Upper lobe of left lung (tissue), 6 donors: ENCODE results near the gene NMUR1. TPM values are rescaled to one million over a fixed set of nuclear protein-coding genes. Genes with fewer than 3 reads are reported as not detected.

Experiments
- ATAC-seq, 2 donors: fragments of 200-7000 bp; cut with Tn5 transposase; one replicate each; pipeline ENCODE4 v1.9.1; 2022; ENCODE audit warnings: mild to moderate bottlenecking in 2 of 2, moderate library complexity in 2 of 2; ENCODE audit not compliant: low FRiP score in 2 of 2
- DNase-seq, 2 donors: peaks; one replicate each; pipeline ENCODE4 v3.0.0-alpha.2; 2019 to 2020
- H3K27ac ChIP-seq, 4 donors: fragments of 200-600 bp; sonication (generic); one replicate each; pipeline ENCODE4 v1.5.1; 2016 to 2019
- H3K27me3 ChIP-seq, 4 donors: fragments of 200-600 bp; sonication (generic); one replicate each; pipeline ENCODE4 v1.5.1; 2017 to 2019
- H3K36me3 ChIP-seq, 4 donors: fragments of 200-600 bp; sonication (generic); one replicate each; pipeline ENCODE4 v1.5.1; 2016 to 2019
- H3K4me1 ChIP-seq, 4 donors: fragments of 200-600 bp; sonication (generic); one replicate each; pipeline ENCODE4 v1.5.1; 2018 to 2019
- H3K4me3 ChIP-seq, 4 donors: fragments of 200-600 bp; sonication (generic); one replicate each; pipeline ENCODE4 v1.5.1; 2017 to 2019; ENCODE audit warnings: mild to moderate bottlenecking in 2 of 4, moderate library complexity in 1 of 4
- H3K9me3 ChIP-seq, 4 donors: fragments of 200-600 bp; sonication (generic); one replicate each; pipeline ENCODE4 v1.5.1; 2018 to 2019
- EP300 ChIP-seq, 4 donors: sonication (generic); formaldehyde crosslinking; IDR thresholded peaks; one replicate each; pipeline ENCODE4 v1.5.1; 2017; ENCODE audit warnings: antibody characterized with exemption in 4 of 4, control low read depth in 2 of 4
- POLR2A ChIP-seq, 4 donors: fragments of 450-650 bp; IDR thresholded peaks; one replicate each; pipeline ENCODE4 v1.5.1; 2016 to 2017; ENCODE audit warnings: antibody characterized with exemption in 4 of 4, mild to moderate bottlenecking in 2 of 4
- POLR2AphosphoS5 ChIP-seq, 2 donors: sonication (generic); formaldehyde crosslinking; IDR thresholded peaks; one replicate each; pipeline ENCODE4 v1.5.1; 2017; ENCODE audit warnings: antibody characterized with exemption in 2 of 2
- WGBS, 2 donors: methylation state at CpG; one replicate each; pipeline ENCODE4 v1.1.5; 2017 to 2018; 5-methylcytosine and 5-hydroxymethylcytosine counted together
- total RNA-seq, 6 donors: library from RNA; depleted of rRNA in 4 of 6; stranded (reverse); fragments of >200 nt in 4 of 6; gene quantifications; one replicate each; pipeline versions ENCODE4 v1.1.0 to v1.2.1, GENCODE V29; 2016 to 2021
- TF ChIP-seq, protein P1 (sequence below), 6 experiments: fragments of 450-650 bp in 4 of 6; fragments of 200-600 bp in 2 of 6; sonication (generic) in 2 of 6; IDR thresholded peaks; one replicate each; pipeline ENCODE4 v1.5.1; 2016 to 2019; ENCODE audit warnings: antibody characterized with exemption in 6 of 6
- donor health status: DM: no; HTN: no; CAD: no; lungs with moderate emphysema.
- donor health status: DM: no; HTN: yes; CAD: no; lungs with severe emphysema.

Gene NMUR1
- total RNA-seq, 6 donors from 2014 or later, result 1.1 to 2.4 (median 1.9) TPM

DNA sequence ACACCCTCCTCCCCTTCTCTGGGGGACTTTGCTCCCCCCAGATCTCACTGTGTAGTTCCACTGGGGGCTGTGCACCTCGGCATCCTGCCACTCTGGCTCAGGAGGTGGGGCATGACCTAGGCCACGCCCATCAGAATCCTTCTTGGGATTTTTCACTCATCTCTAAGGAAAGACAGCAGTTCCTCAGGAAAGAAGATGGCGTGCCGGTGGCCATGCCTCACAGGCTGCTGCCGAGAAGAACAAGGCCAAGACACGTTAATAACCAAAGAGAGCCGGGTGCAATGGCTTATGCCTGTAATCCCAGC, 3.2 kb downstream of the NMUR1 start:
- H3K27me3 ChIP-seq, result peaks cover 0 to 5% (median 2%) of the 10 kb centered on the region in 4 donors
- DNase-seq (no peak), ATAC-seq (no peak)
- H3K4me3 ChIP-seq, result no peak overlapping the region
- H3K27ac ChIP-seq, result peak overlapping the region in 2 of 4 donors; percentile 49 to 50
- no peaks in the 10 kb centered on the region for H3K36me3 ChIP-seq
- no peak for TF ChIP-seq POLR2AphosphoS5 (IDR thresholded peaks at IDR 0.05)
- 75 to 84% methylated on average over 7 of the region's 7 CpGs for WGBS, 2 donors
- peaks cover 25 to 49% (median 40%) of the 10 kb centered on the region in 4 donors for H3K4me1 ChIP-seq
- no peaks in the 10 kb centered on the region for H3K9me3 ChIP-seq

DNA sequence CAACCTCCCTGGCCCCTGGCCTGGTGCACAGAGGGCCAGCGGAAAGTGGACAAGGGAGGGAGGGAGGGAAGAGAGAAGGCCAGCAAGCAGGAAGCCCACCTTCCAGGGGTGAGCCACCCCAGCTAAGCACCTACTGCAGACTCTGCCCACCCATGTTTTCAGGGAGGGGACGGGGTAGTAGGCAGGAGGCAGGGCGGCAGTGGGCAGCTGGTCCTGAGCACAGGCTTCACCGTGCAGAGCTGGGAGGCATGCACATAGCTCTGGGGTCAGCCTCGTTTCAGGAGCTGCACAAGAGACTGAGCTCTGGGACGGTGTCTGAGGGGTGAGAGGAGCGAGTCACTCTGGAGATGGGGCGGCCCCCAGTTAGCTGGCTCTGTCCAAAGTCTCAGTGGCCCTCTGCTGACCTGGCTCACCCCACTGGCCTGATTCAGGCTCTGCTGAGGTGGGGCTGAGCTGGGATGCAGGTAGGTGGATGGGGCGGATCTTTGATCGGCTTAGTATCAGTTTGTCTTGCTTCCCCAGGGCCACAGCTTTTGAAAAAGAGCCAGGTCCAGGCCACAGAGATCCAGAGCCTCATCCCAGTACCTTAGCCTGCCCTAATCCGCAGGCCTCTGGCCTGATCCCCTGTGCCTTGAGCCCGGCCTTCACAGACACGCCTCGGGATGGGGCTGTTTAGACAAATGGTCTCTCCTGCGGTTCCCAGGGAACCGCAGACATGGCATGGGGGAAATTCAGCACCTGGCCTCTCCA, 3.7 kb downstream of the NMUR1 start:
- H3K36me3 ChIP-seq, result no peaks in the 10 kb centered on the region
- H3K9me3 ChIP-seq, result no peaks in the 10 kb centered on the region
- no peak overlapping the region for H3K4me3 ChIP-seq
- DNase-seq (no peak), ATAC-seq (no peak)
- TF ChIP-seq EP300 (IDR thresholded peaks at IDR 0.05) (no peak), POLR2A (IDR thresholded peaks at IDR 0.05) (no peak), POLR2AphosphoS5 (IDR thresholded peaks at IDR 0.05) (no peak)
- TF ChIP-seq, protein P1, sequence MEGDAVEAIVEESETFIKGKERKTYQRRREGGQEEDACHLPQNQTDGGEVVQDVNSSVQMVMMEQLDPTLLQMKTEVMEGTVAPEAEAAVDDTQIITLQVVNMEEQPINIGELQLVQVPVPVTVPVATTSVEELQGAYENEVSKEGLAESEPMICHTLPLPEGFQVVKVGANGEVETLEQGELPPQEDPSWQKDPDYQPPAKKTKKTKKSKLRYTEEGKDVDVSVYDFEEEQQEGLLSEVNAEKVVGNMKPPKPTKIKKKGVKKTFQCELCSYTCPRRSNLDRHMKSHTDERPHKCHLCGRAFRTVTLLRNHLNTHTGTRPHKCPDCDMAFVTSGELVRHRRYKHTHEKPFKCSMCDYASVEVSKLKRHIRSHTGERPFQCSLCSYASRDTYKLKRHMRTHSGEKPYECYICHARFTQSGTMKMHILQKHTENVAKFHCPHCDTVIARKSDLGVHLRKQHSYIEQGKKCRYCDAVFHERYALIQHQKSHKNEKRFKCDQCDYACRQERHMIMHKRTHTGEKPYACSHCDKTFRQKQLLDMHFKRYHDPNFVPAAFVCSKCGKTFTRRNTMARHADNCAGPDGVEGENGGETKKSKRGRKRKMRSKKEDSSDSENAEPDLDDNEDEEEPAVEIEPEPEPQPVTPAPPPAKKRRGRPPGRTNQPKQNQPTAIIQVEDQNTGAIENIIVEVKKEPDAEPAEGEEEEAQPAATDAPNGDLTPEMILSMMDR (IDR thresholded peaks at IDR 0.05), result no peak
- peaks cover 25 to 49% (median 38%) of the 10 kb centered on the region in 4 donors for H3K4me1 ChIP-seq
- 92 to 94% methylated on average over 8 to 16 of the region's 16 CpGs for WGBS, 2 donors
- H3K27me3 ChIP-seq, result peaks cover 0 to 5% (median 2%) of the 10 kb centered on the region in 4 donors
- H3K27ac ChIP-seq, result peak overlapping the region in 2 of 4 donors; percentile 49 to 50

DNA sequence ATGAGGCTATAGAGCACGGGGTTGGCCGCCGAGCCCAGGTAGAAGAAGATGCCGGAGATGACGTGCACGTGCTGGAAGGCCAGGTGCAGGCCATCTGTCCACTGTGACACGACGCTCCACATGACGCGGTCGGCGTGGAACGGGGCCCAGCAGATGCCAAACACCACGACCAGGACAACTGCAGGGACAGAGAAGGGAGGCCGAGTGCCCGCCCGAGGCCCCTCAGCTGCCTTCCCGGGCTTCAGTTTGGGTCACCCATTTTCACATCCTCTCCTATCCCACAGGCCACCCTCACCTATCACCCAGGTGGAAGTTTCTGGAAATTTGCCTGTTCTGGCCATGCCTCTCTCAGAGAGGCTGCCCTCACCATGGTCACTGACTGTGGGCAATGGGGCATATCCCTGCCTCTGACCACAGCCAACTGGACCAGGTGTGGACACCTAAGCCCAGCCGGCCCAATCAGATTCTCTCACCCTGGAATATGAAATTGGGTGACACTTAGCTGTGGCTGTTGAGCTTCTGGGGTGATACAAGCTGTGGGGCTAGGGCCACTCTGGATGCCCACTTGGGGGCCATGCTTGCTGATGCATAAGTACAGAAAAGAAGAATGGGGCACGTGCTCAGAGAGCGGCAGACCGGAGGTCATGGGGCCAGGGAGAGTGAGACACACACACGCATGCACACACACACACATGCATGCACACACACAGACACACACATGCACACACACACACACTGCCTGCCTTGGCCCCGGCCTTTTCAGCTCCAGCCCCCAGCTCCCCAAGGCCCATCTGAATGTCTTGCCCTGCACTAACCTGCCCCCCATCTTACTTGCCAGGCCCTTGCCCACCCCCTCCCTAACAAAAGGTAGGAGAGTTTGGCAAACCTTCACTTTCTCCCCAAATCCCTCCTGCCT, 4.7 kb downstream of the NMUR1 start:
- no peaks in the 10 kb centered on the region for H3K36me3 ChIP-seq
- no peak for ATAC-seq
- H3K27me3 ChIP-seq, result peaks cover 0 to 5% (median 2%) of the 10 kb centered on the region in 4 donors
- peaks cover 20 to 42% (median 33%) of the 10 kb centered on the region in 4 donors for H3K4me1 ChIP-seq
- H3K9me3 ChIP-seq, result no peaks in the 10 kb centered on the region
- 90 to 93% methylated on average over 9 to 24 of the region's 24 CpGs for WGBS, 2 donors
- DNase-seq, result peak in 1 of 2 donors; percentile 72
- no peak overlapping the region for H3K4me3 ChIP-seq
- TF ChIP-seq, protein P1 (IDR thresholded peaks at IDR 0.05), result no peak
- no peak for TF ChIP-seq POLR2A (IDR thresholded peaks at IDR 0.05)
- TF ChIP-seq EP300 (IDR thresholded peaks at IDR 0.05), result no peak
- no peak for TF ChIP-seq POLR2AphosphoS5 (IDR thresholded peaks at IDR 0.05)
- peak overlapping the region in 3 of 4 donors; percentile 44 to 66 (median 54) for H3K27ac ChIP-seq

DNA sequence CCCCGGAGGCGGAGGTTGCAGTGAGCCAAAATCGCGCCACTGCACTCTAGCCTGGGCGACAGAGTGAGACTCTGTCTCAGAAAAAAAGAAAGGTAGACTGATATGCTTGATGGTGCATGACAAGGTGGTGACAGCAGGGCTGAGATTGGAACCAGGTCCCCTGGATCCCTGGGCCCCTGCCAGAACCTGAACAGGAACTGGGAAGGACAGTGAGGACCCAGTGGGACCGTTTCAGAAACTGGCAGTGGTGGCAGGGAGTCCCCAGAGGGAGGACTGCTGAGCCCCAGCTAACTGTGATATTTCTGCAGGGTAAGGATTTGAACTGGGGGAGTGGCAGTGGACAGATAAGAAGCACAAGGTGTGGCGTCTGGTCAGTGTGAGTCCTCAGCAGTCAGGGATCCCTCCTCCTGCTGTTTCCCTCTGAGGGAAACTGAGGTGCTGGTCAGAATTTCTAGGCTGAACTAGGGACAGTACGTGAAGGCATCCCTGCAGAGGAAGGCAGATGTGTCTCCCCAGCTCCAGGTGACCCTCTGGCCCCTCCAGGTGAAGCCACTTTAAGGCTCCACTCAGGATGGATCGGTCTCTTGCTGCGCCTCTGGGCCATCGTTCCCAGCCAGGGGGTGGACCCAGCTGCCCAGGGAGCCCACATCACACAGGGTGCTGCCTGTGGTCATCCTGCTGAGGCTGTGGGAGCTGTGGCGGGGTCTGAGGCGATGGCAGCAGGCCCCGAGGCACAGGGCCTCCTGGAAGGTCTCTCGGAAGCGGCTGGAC, 5.6 kb downstream of the NMUR1 start:
- H3K27ac ChIP-seq, result peak overlapping the region in 3 of 4 donors; percentile 44 to 66 (median 54)
- H3K36me3 ChIP-seq, result no peaks in the 10 kb centered on the region
- ATAC-seq, result no peak
- peaks cover 22 to 34% (median 27%) of the 10 kb centered on the region in 4 donors for H3K4me1 ChIP-seq
- 79 to 86% methylated on average over 7 to 16 of the region's 16 CpGs for WGBS, 2 donors
- TF ChIP-seq, protein P1 (IDR thresholded peaks at IDR 0.05), result no peak
- TF ChIP-seq EP300 (IDR thresholded peaks at IDR 0.05), result no peak
- TF ChIP-seq POLR2AphosphoS5 (IDR thresholded peaks at IDR 0.05), result no peak
- no peak for TF ChIP-seq POLR2A (IDR thresholded peaks at IDR 0.05)
- no peak overlapping the region for H3K4me3 ChIP-seq
- no peaks in the 10 kb centered on the region for H3K27me3 ChIP-seq
- DNase-seq, result no peak
- no peaks in the 10 kb centered on the region for H3K9me3 ChIP-seq
